WTC11 (cell line): ENCODE measurements around the gene FUCA1. TPM values are rescaled to one million over a fixed set of nuclear protein-coding genes. Genes with fewer than 3 reads are reported as not detected.

Experiments used
- ATAC-seq: fragments of 200-7000 bp; cut with Tn5 transposase; 2 replicates; pipeline ENCODE4 v1.10.0; 2021; ENCODE audit warnings: mild to moderate bottlenecking, moderate library complexity
- CTCF ChIA-PET: fragments of 300-600 bp; sonication (Branson Sonifier 250); formaldehyde crosslinking; loops from one replicate; lab custom pipeline; 2021; ENCODE audit warnings: antibody characterized with exemption; lab: Charles Lee
- POLR2A ChIA-PET: fragments of 350-600 bp; sonication (Branson Sonifier 250); formaldehyde crosslinking; loops from one replicate; lab custom pipeline; 2021; ENCODE audit warnings: antibody characterized with exemption; lab: Charles Lee
- DNase-seq: peaks from one replicate; pipeline ENCODE4 v3.0.0; 2021; ENCODE audit warnings: low spot score
- H3K27ac Mint-ChIP-seq: 2 replicates; pipeline ENCODE4 v1.8.0; 2021; ENCODE audit warnings: mixed read lengths
- H3K27me3 Mint-ChIP-seq: 2 replicates; pipeline ENCODE4 v1.8.0; 2021; ENCODE audit warnings: low read depth, mild to moderate bottlenecking, moderate library complexity, mixed read lengths
- H3K36me3 Mint-ChIP-seq: 2 replicates; pipeline ENCODE4 v1.8.0; 2021; ENCODE audit warnings: mixed read lengths
- H3K4me1 Mint-ChIP-seq: 2 replicates; pipeline ENCODE4 v1.8.0; 2022; ENCODE audit warnings: mixed read lengths
- H3K4me3 Mint-ChIP-seq: 2 replicates; pipeline ENCODE4 v1.8.0; 2021; ENCODE audit warnings: mild to moderate bottlenecking, moderate library complexity, mixed read lengths
- H3K9me3 Mint-ChIP-seq: 2 replicates; pipeline ENCODE4 v1.8.0; 2021; ENCODE audit warnings: mixed read lengths
- FOXJ3 ChIP-seq: sonication (generic); formaldehyde crosslinking; IDR thresholded peaks from 2 replicates; pipeline ENCODE4 v1.9.0; 2021; ENCODE audit warnings: missing genetic modification reagents, mild to moderate bottlenecking, borderline replicate concordance
- FOXP1 ChIP-seq: sonication (generic); formaldehyde crosslinking; IDR thresholded peaks from 2 replicates; pipeline ENCODE4 v1.8.0; 2022; ENCODE audit warnings: missing genetic modification reagents, mild to moderate bottlenecking, moderate library complexity, borderline replicate concordance
- GABPB1 ChIP-seq: sonication (generic); formaldehyde crosslinking; IDR thresholded peaks from 2 replicates; pipeline ENCODE4 v1.8.1; 2023; ENCODE audit warnings: mild to moderate bottlenecking, missing genetic modification reagents
- GRHL2 ChIP-seq: fragments of 250-450 bp; sonication (Bioruptor Pico); IDR thresholded peaks from 2 replicates; pipeline ENCODE4 v1.8.0; 2022; ENCODE audit warnings: mild to moderate bottlenecking, moderate library complexity; ENCODE audit not compliant: insufficient replicate concordance, severe bottlenecking
- HMGA2 ChIP-seq: fragments of 250-450 bp; sonication (Bioruptor Pico); IDR thresholded peaks from 2 replicates; pipeline ENCODE4 v1.4.0; 2021; ENCODE audit warnings: mild to moderate bottlenecking, moderate library complexity
- JAZF1 ChIP-seq: fragments of 250-450 bp; sonication (Bioruptor Pico); IDR thresholded peaks from 2 replicates; pipeline ENCODE4 v1.9.0; 2021; ENCODE audit warnings: moderate library complexity, mild to moderate bottlenecking, inconsistent platforms
- JUN ChIP-seq: sonication (generic); formaldehyde crosslinking; IDR thresholded peaks from 2 replicates; pipeline ENCODE4 v1.8.0; 2023; ENCODE audit warnings: mild to moderate bottlenecking, missing genetic modification reagents
- MXD4 ChIP-seq: fragments of 250-450 bp; sonication (Bioruptor Pico); IDR thresholded peaks from 2 replicates; pipeline ENCODE4 v1.8.0; 2021; ENCODE audit warnings: mild to moderate bottlenecking, moderate library complexity, borderline replicate concordance
- NFYB ChIP-seq: sonication (generic); formaldehyde crosslinking; conservative IDR thresholded peaks from 2 replicates; pipeline ENCODE4 v1.8.0; 2022; ENCODE audit warnings: low read depth, missing genetic modification reagents
- NR2C2 ChIP-seq: sonication (generic); formaldehyde crosslinking; IDR thresholded peaks from 2 replicates; pipeline ENCODE4 v1.8.0; 2022; ENCODE audit warnings: mild to moderate bottlenecking, missing genetic modification reagents
- NR3C1 ChIP-seq: sonication (generic); formaldehyde crosslinking; conservative IDR thresholded peaks from 2 replicates; pipeline ENCODE4 v1.8.1; 2023; ENCODE audit warnings: low read depth, mild to moderate bottlenecking, missing genetic modification reagents
- PRRX2 ChIP-seq: fragments of 250-450 bp; sonication (Bioruptor Pico); IDR thresholded peaks from 2 replicates; pipeline ENCODE4 v1.8.0; 2021; ENCODE audit warnings: mild to moderate bottlenecking
- SMAD3 ChIP-seq: sonication (generic); formaldehyde crosslinking; IDR thresholded peaks from 2 replicates; pipeline ENCODE4 v1.8.0; 2022; ENCODE audit warnings: missing genetic modification reagents, mild to moderate bottlenecking, borderline replicate concordance
- SOX15 ChIP-seq: fragments of 250-450 bp; sonication (Bioruptor Pico); IDR thresholded peaks from 2 replicates; pipeline ENCODE4 v1.9.0; 2021; ENCODE audit warnings: mild to moderate bottlenecking
- TCF7 ChIP-seq: sonication (generic); formaldehyde crosslinking; IDR thresholded peaks from 2 replicates; pipeline ENCODE4 v1.8.0; 2022; ENCODE audit warnings: mild to moderate bottlenecking, low read depth, missing genetic modification reagents, moderate library complexity
- TEAD4 ChIP-seq: sonication (generic); formaldehyde crosslinking; IDR thresholded peaks from 2 replicates; pipeline ENCODE4 v1.8.0; 2022; ENCODE audit warnings: mild to moderate bottlenecking, missing genetic modification reagents
- ZNF138 ChIP-seq: sonication (generic); formaldehyde crosslinking; conservative IDR thresholded peaks from 2 replicates; pipeline ENCODE4 v1.8.1; 2022; ENCODE audit warnings: mild to moderate bottlenecking, moderate library complexity, missing genetic modification reagents
- ZNF423 ChIP-seq: fragments of 250-450 bp; sonication (Bioruptor Pico); IDR thresholded peaks from 2 replicates; pipeline ENCODE4 v2.1.2; 2022; ENCODE audit warnings: mild to moderate bottlenecking, moderate library complexity
- total RNA-seq: library from RNA; stranded (reverse); gene quantifications from 3 replicates; pipeline ENCODE4 v1.2.3, GENCODE V29; 2021
- TF ChIP-seq, protein P1 (sequence below): fragments of 250-450 bp; sonication (Bioruptor Pico); IDR thresholded peaks from 2 replicates; pipeline ENCODE4 v1.9.0; 2021; ENCODE audit warnings: mild to moderate bottlenecking
- TF ChIP-seq, protein P2 (sequence below): fragments of 200-600 bp; IDR thresholded peaks from 2 replicates; pipeline ENCODE4 v1.8.0; 2022; ENCODE audit warnings: antibody characterized with exemption
- TF ChIP-seq, protein P3 (sequence below): sonication (generic); formaldehyde crosslinking; IDR thresholded peaks from 2 replicates; pipeline ENCODE4 v1.8.1; 2023; ENCODE audit warnings: mild to moderate bottlenecking, missing genetic modification reagents
- TF ChIP-seq, protein P4 (sequence below): sonication (generic); formaldehyde crosslinking; IDR thresholded peaks from 2 replicates; pipeline ENCODE4 v1.8.1; 2022; ENCODE audit warnings: low read depth, mild to moderate bottlenecking, moderate library complexity, missing genetic modification reagents, borderline replicate concordance
- TF ChIP-seq, protein P5 (sequence below): fragments of 250-450 bp; sonication (Bioruptor Pico); IDR thresholded peaks from 2 replicates; pipeline ENCODE4 v2.1.2; 2022; ENCODE audit warnings: mild to moderate bottlenecking, moderate library complexity
- TF ChIP-seq, protein P6 (sequence below): sonication (generic); formaldehyde crosslinking; IDR thresholded peaks from 2 replicates; pipeline ENCODE4 v1.8.0; 2023; ENCODE audit warnings: missing genetic modification reagents
- TF ChIP-seq, protein P7 (sequence below): sonication (generic); formaldehyde crosslinking; IDR thresholded peaks from 2 replicates; pipeline ENCODE4 v1.8.0; 2022; ENCODE audit warnings: missing genetic modification reagents

Gene FUCA1
- total RNA-seq, 1 experiment from 2014 or later = 7.5 TPM

DNA sequence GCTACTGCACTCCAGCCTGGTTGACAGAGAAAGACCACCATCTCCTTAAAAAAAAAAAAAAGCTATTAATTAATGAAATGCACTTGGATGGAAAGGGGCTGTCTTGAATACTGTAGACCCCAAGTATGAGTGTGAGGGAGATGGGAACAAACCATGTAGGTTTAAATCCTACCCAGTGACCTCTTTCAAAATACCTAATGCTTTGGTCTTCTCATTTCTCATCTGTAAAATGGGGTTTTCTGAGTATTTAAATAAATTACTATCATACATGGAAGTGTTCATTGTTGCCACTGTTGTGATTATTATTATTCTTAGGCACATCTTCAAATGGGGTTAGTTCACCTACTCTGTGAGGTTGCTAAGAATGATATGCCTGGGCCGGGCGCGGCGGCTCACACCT, 17.1 kb upstream of the FUCA1 start:
- Mint-ChIP-seq H3K4me1 (no peaks in the 10 kb centered on the region), H3K27ac (no peak overlapping the region), H3K9me3 (no peaks in the 10 kb centered on the region; the same call in 1 of the 2 replicates), H3K36me3 (no peaks in the 10 kb centered on the region), H3K27me3 (no peaks in the 10 kb centered on the region), H3K4me3 (no peak overlapping the region)
- POLR2A ChIA-PET = no interaction called here
- TF ChIP-seq, protein P1, sequence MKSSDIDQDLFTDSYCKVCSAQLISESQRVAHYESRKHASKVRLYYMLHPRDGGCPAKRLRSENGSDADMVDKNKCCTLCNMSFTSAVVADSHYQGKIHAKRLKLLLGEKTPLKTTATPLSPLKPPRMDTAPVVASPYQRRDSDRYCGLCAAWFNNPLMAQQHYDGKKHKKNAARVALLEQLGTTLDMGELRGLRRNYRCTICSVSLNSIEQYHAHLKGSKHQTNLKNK (CRISPR knock-in tag) = no peak
- TF ChIP-seq HMGA2 (CRISPR knock-in tag) = no peak
- no peak for TF ChIP-seq NR3C1
- TF ChIP-seq, protein P2, sequence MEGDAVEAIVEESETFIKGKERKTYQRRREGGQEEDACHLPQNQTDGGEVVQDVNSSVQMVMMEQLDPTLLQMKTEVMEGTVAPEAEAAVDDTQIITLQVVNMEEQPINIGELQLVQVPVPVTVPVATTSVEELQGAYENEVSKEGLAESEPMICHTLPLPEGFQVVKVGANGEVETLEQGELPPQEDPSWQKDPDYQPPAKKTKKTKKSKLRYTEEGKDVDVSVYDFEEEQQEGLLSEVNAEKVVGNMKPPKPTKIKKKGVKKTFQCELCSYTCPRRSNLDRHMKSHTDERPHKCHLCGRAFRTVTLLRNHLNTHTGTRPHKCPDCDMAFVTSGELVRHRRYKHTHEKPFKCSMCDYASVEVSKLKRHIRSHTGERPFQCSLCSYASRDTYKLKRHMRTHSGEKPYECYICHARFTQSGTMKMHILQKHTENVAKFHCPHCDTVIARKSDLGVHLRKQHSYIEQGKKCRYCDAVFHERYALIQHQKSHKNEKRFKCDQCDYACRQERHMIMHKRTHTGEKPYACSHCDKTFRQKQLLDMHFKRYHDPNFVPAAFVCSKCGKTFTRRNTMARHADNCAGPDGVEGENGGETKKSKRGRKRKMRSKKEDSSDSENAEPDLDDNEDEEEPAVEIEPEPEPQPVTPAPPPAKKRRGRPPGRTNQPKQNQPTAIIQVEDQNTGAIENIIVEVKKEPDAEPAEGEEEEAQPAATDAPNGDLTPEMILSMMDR = no peak
- TF ChIP-seq TEAD4 = no peak
- no peak for TF ChIP-seq MXD4 (CRISPR knock-in tag)
- TF ChIP-seq SMAD3 (CRISPR knock-in tag) = no peak
- no peak for TF ChIP-seq JUN (CRISPR knock-in tag)
- TF ChIP-seq, protein P3, sequence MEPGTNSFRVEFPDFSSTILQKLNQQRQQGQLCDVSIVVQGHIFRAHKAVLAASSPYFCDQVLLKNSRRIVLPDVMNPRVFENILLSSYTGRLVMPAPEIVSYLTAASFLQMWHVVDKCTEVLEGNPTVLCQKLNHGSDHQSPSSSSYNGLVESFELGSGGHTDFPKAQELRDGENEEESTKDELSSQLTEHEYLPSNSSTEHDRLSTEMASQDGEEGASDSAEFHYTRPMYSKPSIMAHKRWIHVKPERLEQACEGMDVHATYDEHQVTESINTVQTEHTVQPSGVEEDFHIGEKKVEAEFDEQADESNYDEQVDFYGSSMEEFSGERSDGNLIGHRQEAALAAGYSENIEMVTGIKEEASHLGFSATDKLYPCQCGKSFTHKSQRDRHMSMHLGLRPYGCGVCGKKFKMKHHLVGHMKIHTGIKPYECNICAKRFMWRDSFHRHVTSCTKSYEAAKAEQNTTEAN = no peak
- TF ChIP-seq, protein P4, sequence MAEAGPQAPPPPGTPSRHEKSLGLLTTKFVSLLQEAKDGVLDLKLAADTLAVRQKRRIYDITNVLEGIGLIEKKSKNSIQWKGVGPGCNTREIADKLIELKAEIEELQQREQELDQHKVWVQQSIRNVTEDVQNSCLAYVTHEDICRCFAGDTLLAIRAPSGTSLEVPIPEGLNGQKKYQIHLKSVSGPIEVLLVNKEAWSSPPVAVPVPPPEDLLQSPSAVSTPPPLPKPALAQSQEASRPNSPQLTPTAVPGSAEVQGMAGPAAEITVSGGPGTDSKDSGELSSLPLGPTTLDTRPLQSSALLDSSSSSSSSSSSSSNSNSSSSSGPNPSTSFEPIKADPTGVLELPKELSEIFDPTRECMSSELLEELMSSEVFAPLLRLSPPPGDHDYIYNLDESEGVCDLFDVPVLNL (CRISPR knock-in tag) = no peak
- TF ChIP-seq FOXJ3 (CRISPR knock-in tag) = no peak
- no peak for TF ChIP-seq PRRX2 (CRISPR knock-in tag)
- TF ChIP-seq GABPB1 (CRISPR knock-in tag) = no peak
- no peak for TF ChIP-seq ZNF423 (CRISPR knock-in tag)
- TF ChIP-seq TCF7 (CRISPR knock-in tag) = no peak
- ATAC-seq (no peak), DNase-seq (no peak)
- CTCF ChIA-PET = no interaction called here

DNA sequence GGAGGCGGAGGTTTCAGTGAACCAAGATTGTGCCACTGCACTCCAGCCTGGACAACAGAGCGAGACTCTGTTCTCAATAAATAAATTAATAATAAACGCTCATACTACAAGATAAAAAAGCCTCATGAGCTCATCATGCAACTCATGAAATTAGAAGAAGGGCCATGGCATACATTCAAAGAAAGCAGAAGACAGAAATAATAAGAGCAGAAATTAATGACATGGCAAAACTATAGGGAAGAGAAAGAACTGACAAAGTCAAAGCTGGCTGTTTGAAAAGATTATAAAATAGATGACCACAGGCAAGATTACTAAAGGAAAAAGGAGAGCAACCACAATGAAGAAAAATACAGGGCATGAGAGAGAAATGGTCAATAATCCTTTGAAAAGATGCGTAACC, 14.7 kb upstream of the FUCA1 start:
- H3K27me3 Mint-ChIP-seq = peaks cover 3% of the 10 kb centered on the region; the same call in 1 of the 2 replicates
- ATAC-seq (no peak), DNase-seq (no peak)
- ChIA-PET CTCF (interaction anchor here (1.0 to 1.3 kb wide), 2 partner anchors 21 to 72 kb away, joined by 3 to 4 read pairs; no protein-coding TSS in a partner anchor), POLR2A (no interaction called here)
- no peak overlapping the region for H3K4me3 Mint-ChIP-seq
- H3K4me1 Mint-ChIP-seq = no peaks in the 10 kb centered on the region
- H3K9me3 Mint-ChIP-seq = peaks cover 23% of the 10 kb centered on the region
- peaks cover 10% of the 10 kb centered on the region for H3K36me3 Mint-ChIP-seq
- TF ChIP-seq GABPB1 (CRISPR knock-in tag) (no peak), GRHL2 (CRISPR knock-in tag) (no peak), NR2C2 (no peak), FOXP1 (CRISPR knock-in tag) (no peak), ZNF138 (CRISPR knock-in tag) (no peak), NFYB (CRISPR knock-in tag) (no peak), JAZF1 (CRISPR knock-in tag) (no peak), SOX15 (CRISPR knock-in tag) (no peak), MXD4 (CRISPR knock-in tag) (no peak)
- TF ChIP-seq, protein P5, sequence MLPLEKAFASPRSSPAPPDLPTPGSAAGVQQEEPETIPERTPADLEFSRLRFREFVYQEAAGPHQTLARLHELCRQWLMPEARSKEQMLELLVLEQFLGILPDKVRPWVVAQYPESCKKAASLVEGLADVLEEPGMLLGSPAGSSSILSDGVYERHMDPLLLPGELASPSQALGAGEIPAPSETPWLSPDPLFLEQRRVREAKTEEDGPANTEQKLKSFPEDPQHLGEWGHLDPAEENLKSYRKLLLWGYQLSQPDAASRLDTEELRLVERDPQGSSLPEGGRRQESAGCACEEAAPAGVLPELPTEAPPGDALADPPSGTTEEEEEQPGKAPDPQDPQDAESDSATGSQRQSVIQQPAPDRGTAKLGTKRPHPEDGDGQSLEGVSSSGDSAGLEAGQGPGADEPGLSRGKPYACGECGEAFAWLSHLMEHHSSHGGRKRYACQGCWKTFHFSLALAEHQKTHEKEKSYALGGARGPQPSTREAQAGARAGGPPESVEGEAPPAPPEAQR (CRISPR knock-in tag) = no peak
- TF ChIP-seq, protein P6, sequence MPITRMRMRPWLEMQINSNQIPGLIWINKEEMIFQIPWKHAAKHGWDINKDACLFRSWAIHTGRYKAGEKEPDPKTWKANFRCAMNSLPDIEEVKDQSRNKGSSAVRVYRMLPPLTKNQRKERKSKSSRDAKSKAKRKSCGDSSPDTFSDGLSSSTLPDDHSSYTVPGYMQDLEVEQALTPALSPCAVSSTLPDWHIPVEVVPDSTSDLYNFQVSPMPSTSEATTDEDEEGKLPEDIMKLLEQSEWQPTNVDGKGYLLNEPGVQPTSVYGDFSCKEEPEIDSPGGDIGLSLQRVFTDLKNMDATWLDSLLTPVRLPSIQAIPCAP (CRISPR knock-in tag) = no peak
- TF ChIP-seq, protein P3 = no peak
- TF ChIP-seq, protein P7, sequence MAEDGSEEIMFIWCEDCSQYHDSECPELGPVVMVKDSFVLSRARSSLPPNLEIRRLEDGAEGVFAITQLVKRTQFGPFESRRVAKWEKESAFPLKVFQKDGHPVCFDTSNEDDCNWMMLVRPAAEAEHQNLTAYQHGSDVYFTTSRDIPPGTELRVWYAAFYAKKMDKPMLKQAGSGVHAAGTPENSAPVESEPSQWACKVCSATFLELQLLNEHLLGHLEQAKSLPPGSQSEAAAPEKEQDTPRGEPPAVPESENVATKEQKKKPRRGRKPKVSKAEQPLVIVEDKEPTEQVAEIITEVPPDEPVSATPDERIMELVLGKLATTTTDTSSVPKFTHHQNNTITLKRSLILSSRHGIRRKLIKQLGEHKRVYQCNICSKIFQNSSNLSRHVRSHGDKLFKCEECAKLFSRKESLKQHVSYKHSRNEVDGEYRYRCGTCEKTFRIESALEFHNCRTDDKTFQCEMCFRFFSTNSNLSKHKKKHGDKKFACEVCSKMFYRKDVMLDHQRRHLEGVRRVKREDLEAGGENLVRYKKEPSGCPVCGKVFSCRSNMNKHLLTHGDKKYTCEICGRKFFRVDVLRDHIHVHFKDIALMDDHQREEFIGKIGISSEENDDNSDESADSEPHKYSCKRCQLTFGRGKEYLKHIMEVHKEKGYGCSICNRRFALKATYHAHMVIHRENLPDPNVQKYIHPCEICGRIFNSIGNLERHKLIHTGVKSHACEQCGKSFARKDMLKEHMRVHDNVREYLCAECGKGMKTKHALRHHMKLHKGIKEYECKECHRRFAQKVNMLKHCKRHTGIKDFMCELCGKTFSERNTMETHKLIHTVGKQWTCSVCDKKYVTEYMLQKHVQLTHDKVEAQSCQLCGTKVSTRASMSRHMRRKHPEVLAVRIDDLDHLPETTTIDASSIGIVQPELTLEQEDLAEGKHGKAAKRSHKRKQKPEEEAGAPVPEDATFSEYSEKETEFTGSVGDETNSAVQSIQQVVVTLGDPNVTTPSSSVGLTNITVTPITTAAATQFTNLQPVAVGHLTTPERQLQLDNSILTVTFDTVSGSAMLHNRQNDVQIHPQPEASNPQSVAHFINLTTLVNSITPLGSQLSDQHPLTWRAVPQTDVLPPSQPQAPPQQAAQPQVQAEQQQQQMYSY (CRISPR knock-in tag) = no peak
- no peak overlapping the region for H3K27ac Mint-ChIP-seq
